MCF 10A (cell line): Measurements from ENCODE around the gene GASK1A. TPM values are rescaled to one million over a fixed set of nuclear protein-coding genes. Genes with fewer than 3 reads are reported as not detected.

Experiments
- BruUV-seq: library from RNA; stranded (reverse); fragments of 400-500 nt; replicated peaks from 2 replicates; lab custom pipeline; 2021; lab: Mats Ljungman, UMichigan
- CTCF ChIA-PET: fragments of 300-600 bp; sonication (Branson Sonifier 250); formaldehyde crosslinking; extraction: SDS; loops from one replicate; lab custom pipeline; 2021; ENCODE audit warnings: antibody characterized with exemption, inconsistent platforms; lab: Yijun Ruan, JAX
- POLR2A ChIA-PET: fragments of 300-600, 350-650 bp; sonication (Branson Sonifier 250); formaldehyde crosslinking; extraction: SDS; loops from one replicate; lab custom pipeline; 2020; ENCODE audit warnings: antibody characterized with exemption, inconsistent platforms; lab: Yijun Ruan, JAX
- DNase-seq: peaks from one replicate; pipeline ENCODE4 v3.0.0-alpha.2; 2018; ENCODE audit not compliant: unreplicated experiment
- H3K27ac Mint-ChIP-seq: one replicate; pipeline ENCODE4 v1.8.0; 2022; ENCODE audit warnings: mild to moderate bottlenecking, low read depth, mixed read lengths; ENCODE audit not compliant: unreplicated experiment
- H3K27me3 Mint-ChIP-seq: one replicate; pipeline ENCODE4 v1.8.0; 2022; ENCODE audit warnings: mixed read lengths; ENCODE audit not compliant: insufficient read depth, unreplicated experiment
- H3K36me3 Mint-ChIP-seq: one replicate; pipeline ENCODE4 v1.8.0; 2022; ENCODE audit warnings: mild to moderate bottlenecking, moderate library complexity, mixed read lengths; ENCODE audit not compliant: insufficient read depth, unreplicated experiment
- H3K4me1 Mint-ChIP-seq: one replicate; pipeline ENCODE4 v1.8.0; 2022; ENCODE audit warnings: mixed read lengths; ENCODE audit not compliant: insufficient read depth, unreplicated experiment
- H3K4me3 Mint-ChIP-seq: one replicate; pipeline ENCODE4 v1.8.0; 2022; ENCODE audit warnings: mild to moderate bottlenecking, moderate library complexity, mixed read lengths; ENCODE audit not compliant: unreplicated experiment
- H3K9me3 Mint-ChIP-seq: one replicate; pipeline ENCODE4 v1.8.0; 2022; ENCODE audit warnings: mixed read lengths; ENCODE audit not compliant: unreplicated experiment
- intact Hi-C: fragments of 100-400 bp; cut with micrococcal nuclease; formaldehyde crosslinking; loops from 2 replicates; pipeline ENCODE4 v1.14.1; 2022
- total RNA-seq: library from RNA; stranded (reverse); gene quantifications from 2 replicates; pipeline ENCODE4 v1.2.3, GENCODE V29; 2022
- TF ChIP-seq, protein P1 (sequence below): fragments of 200-600 bp; IDR thresholded peaks from one replicate; pipeline ENCODE4 v1.8.0; 2022; ENCODE audit warnings: antibody characterized with exemption, mild to moderate bottlenecking; ENCODE audit not compliant: unreplicated experiment

The GASK1A gene
- total RNA-seq, 1 experiment from 2014 or later = not detected

DNA sequence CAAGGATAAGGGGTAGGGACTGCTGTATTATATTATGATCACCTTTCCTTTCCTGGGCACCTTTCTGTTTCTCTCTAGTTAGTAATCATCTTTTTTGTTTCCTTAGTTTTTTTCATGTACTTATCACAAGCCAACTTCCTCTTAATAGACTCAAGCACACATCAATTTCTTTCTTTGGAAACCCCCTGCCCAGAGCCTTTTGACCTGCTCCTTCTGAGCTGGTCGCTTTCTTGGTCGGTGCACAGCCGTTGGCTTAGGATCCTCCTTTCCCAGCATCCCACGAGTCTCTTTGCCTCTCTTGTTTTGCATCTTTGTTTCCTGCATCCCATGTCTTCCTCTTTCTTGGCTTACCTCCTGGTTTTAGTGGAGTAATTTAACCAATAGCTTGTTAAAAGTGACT, 26.9 kb downstream of the GASK1A start:
- no peak for DNase-seq
- no peak overlapping the region for H3K4me3 Mint-ChIP-seq
- no peak overlapping the region for H3K27ac Mint-ChIP-seq
- H3K36me3 Mint-ChIP-seq = no peaks in the 10 kb centered on the region
- no peaks in the 10 kb centered on the region for H3K27me3 Mint-ChIP-seq
- intact Hi-C loops = no loop called here
- no peaks in the 10 kb centered on the region for H3K9me3 Mint-ChIP-seq
- H3K4me1 Mint-ChIP-seq = peaks cover 35% of the 10 kb centered on the region
- no TSS peak for BruUV-seq
- POLR2A ChIA-PET = interaction anchor here (0.7 kb wide), 1 partner anchor 134 kb away, joined by 3 read pairs; no protein-coding TSS in a partner anchor
- CTCF ChIA-PET = interaction anchor here (1.9 kb wide), 1 partner anchor 45 kb away, joined by 7 read pairs; no protein-coding TSS in a partner anchor
- TF ChIP-seq, protein P1, sequence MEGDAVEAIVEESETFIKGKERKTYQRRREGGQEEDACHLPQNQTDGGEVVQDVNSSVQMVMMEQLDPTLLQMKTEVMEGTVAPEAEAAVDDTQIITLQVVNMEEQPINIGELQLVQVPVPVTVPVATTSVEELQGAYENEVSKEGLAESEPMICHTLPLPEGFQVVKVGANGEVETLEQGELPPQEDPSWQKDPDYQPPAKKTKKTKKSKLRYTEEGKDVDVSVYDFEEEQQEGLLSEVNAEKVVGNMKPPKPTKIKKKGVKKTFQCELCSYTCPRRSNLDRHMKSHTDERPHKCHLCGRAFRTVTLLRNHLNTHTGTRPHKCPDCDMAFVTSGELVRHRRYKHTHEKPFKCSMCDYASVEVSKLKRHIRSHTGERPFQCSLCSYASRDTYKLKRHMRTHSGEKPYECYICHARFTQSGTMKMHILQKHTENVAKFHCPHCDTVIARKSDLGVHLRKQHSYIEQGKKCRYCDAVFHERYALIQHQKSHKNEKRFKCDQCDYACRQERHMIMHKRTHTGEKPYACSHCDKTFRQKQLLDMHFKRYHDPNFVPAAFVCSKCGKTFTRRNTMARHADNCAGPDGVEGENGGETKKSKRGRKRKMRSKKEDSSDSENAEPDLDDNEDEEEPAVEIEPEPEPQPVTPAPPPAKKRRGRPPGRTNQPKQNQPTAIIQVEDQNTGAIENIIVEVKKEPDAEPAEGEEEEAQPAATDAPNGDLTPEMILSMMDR = no peak

DNA sequence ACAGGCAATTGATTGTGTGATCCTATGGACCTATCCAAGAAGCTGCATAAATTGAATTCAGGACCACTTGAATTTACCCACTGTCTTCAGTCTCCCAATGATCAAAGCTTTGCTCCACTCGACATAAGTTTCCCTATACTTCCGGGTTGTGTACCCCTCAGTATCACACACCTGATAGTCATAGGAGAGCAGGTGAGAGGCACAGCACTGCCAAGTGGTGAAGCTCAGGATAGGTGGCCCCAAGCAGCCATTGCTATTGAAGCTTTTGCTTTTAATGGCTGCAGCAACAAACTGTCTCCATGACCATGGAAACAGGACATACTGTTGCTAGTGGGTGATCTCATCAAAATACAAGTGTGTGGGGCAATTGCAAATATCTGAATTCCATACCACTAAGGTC, 27.7 kb downstream of the GASK1A start:
- Mint-ChIP-seq H3K27ac (no peak overlapping the region), H3K4me1 (peaks cover 27% of the 10 kb centered on the region), H3K36me3 (no peaks in the 10 kb centered on the region), H3K27me3 (no peaks in the 10 kb centered on the region), H3K4me3 (no peak overlapping the region), H3K9me3 (no peaks in the 10 kb centered on the region)
- ChIA-PET POLR2A (no interaction called here), CTCF (interaction anchor here (1.3 to 1.9 kb wide), 2 partner anchors 25 to 45 kb away, joined by 4 to 7 read pairs; no protein-coding TSS in a partner anchor)
- TF ChIP-seq, protein P1 = no peak
- intact Hi-C loops = no loop called here
- BruUV-seq = no TSS peak
- DNase-seq = no peak

DNA sequence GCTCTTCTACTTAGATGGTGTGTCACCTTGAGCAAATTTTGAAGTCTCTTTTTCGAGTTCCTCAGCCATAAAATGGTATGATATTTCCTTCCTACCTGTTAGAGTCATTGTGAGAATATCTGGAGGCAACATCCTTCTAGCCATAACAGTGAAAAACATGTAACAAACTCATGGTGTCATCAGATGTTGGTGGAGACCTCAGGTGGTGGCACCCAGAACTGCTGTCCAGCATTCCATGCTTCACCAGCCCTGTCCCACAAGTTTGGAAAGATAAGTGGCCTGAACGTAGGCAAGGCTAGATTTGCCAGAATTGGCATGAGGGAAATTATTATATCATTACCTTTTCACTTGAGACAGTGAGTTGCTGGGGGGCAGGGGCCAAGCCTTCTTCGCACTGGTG, 30.4 kb downstream of the GASK1A start:
- CTCF ChIA-PET = no interaction called here
- no TSS peak for BruUV-seq
- Mint-ChIP-seq H3K4me3 (no peak overlapping the region), H3K4me1 (peaks cover 16% of the 10 kb centered on the region), H3K9me3 (no peaks in the 10 kb centered on the region), H3K27ac (no peak overlapping the region), H3K27me3 (no peaks in the 10 kb centered on the region), H3K36me3 (no peaks in the 10 kb centered on the region)
- POLR2A ChIA-PET = no interaction called here
- DNase-seq = no peak
- TF ChIP-seq, protein P1 = no peak
- intact Hi-C loops = no loop called here

DNA sequence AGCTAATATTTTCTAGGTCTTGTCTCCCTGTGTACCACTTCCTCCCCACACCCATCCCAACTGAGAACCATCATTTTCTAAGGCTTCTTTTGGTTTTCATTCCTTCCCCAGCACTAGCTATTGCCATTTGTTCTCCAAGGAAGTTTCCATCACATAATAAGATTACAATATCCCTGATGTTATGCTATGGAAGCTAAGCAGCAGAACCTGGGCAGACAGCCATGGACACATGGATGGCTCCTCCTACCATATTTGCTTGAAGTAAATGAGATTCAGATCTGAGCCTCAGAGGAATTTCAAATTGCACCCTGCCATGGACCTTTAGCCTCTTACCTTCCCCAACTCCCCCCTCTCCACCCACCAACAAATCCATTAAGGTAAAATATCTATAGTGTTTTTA, 31.5 kb downstream of the GASK1A start:
- POLR2A ChIA-PET = interaction anchor here (0.6 kb wide), 1 partner anchor 1008 kb away, joined by 3 read pairs; no protein-coding TSS in a partner anchor

More for the DNA sequence above, 31.5 kb downstream of the GASK1A start:
- no peak for DNase-seq
- BruUV-seq = no TSS peak
- Mint-ChIP-seq H3K4me1 (peaks cover 5% of the 10 kb centered on the region), H3K27me3 (no peaks in the 10 kb centered on the region), H3K9me3 (no peaks in the 10 kb centered on the region), H3K36me3 (no peaks in the 10 kb centered on the region), H3K4me3 (no peak overlapping the region), H3K27ac (no peak overlapping the region)
- TF ChIP-seq, protein P1 = no peak
- CTCF ChIA-PET = no interaction called here
- intact Hi-C loops = no loop called here
